CD14-positive monocyte (primary cell): ENCODE measurements around the gene FOXA3. TPM values are rescaled to one million over a fixed set of nuclear protein-coding genes. Genes with fewer than 3 reads are reported as not detected.

Experiments used
- DNase-seq, 3 donors: peaks; one replicate each; pipeline ENCODE4 v3.0.0-alpha.2; 2011 to 2022
- H2AFZ ChIP-seq: 2 replicates; pipeline ENCODE4 v1.6.0; 2012; ENCODE audit warnings: mild to moderate bottlenecking, low read depth, low read length, inconsistent platforms; ENCODE audit not compliant: insufficient read depth, poor library complexity, severe bottlenecking
- H3K27ac ChIP-seq, 2 donors: 1 replicate in 1 of 2; 2 replicates in 1 of 2; pipeline ENCODE4 v1.5.1; 2012 to 2013; ENCODE audit warnings: low read length in 2 of 2, control low read depth in 1 of 2, inconsistent platforms in 1 of 2, low read depth in 1 of 2, mild to moderate bottlenecking in 1 of 2
- H3K27me3 ChIP-seq, 2 donors: one replicate each; pipeline versions ENCODE4 v1.6.0 to v1.6.1; 2011 to 2013; ENCODE audit warnings: low read length in 2 of 2; ENCODE audit not compliant: control insufficient read depth in 2 of 2, insufficient read depth in 2 of 2
- H3K36me3 ChIP-seq, 2 donors: replicated peaks in 1 of 2; 1 replicate in 1 of 2; 2 replicates in 1 of 2; pipeline versions ENCODE4 v1.5.1 to v1.6.1; 2012 to 2013; ENCODE audit warnings: low read length in 2 of 2, control low read depth in 1 of 2, inconsistent platforms in 1 of 2, mild to moderate bottlenecking in 1 of 2; ENCODE audit not compliant: insufficient read depth in 2 of 2, control insufficient read depth in 1 of 2
- H3K4me1 ChIP-seq, 2 donors: 1 replicate in 1 of 2; 2 replicates in 1 of 2; pipeline versions ENCODE4 v1.5.1 to v1.6.1; 2012 to 2013; ENCODE audit warnings: low read length in 2 of 2, control low read depth in 1 of 2, inconsistent platforms in 1 of 2, mild to moderate bottlenecking in 1 of 2, moderate library complexity in 1 of 2; ENCODE audit not compliant: insufficient read depth in 2 of 2, control insufficient read depth in 1 of 2
- H3K4me2 ChIP-seq: replicated peaks from 2 replicates; pipeline ENCODE3; 2012; ENCODE audit warnings: low read length, moderate library complexity, mild to moderate bottlenecking; ENCODE audit not compliant: poor library complexity, severe bottlenecking; ENCODE audit errors: extremely low read depth
- H3K4me3 ChIP-seq, 3 experiments: fragments of 200-600 bp in 1 of 3; sonication (generic) in 1 of 3; replicated peaks in 1 of 3; 1 replicate in 2 of 3; 2 replicates in 1 of 3; pipeline ENCODE4 v1.5.1; 2011 to 2013; ENCODE audit warnings: low read length in 3 of 3, mild to moderate bottlenecking in 3 of 3, control low read depth in 2 of 3, low read depth in 2 of 3, inconsistent platforms in 1 of 3, moderate library complexity in 1 of 3
- H3K79me2 ChIP-seq: 2 replicates; pipeline ENCODE4 v1.6.0; 2012; ENCODE audit warnings: mild to moderate bottlenecking, control low read depth, inconsistent platforms, low read length, moderate library complexity; ENCODE audit not compliant: insufficient read depth
- H3K9ac ChIP-seq: 2 replicates; pipeline ENCODE4 v1.6.0; 2017; ENCODE audit warnings: low read length, mild to moderate bottlenecking; ENCODE audit not compliant: insufficient read depth, poor library complexity, severe bottlenecking
- H3K9me3 ChIP-seq, 2 donors: replicated peaks in 1 of 2; 1 replicate in 1 of 2; 2 replicates in 1 of 2; pipeline versions ENCODE4 v1.5.1 to v1.6.1; 2012 to 2013; ENCODE audit warnings: low read length in 2 of 2, control low read depth in 1 of 2; ENCODE audit not compliant: control insufficient read depth in 1 of 2, insufficient read depth in 1 of 2
- H4K20me1 ChIP-seq: 2 replicates; pipeline ENCODE4 v1.6.0; 2012; ENCODE audit warnings: mild to moderate bottlenecking, low read length, control low read depth, moderate library complexity; ENCODE audit not compliant: insufficient read depth
- H3K27ac Mint-ChIP-seq, 7 donors: one replicate each; pipeline ENCODE4 v1.8.0; 2020; ENCODE audit warnings: mild to moderate bottlenecking in 7 of 7, mixed read lengths in 7 of 7, moderate library complexity in 6 of 7, inconsistent platforms in 2 of 7
- H3K27me3 Mint-ChIP-seq, 3 donors: one replicate each; pipeline ENCODE4 v1.8.0; 2021 to 2022; ENCODE audit warnings: low read depth in 3 of 3, mild to moderate bottlenecking in 3 of 3, mixed read lengths in 3 of 3, moderate library complexity in 3 of 3, inconsistent platforms in 1 of 3
- H3K36me3 Mint-ChIP-seq, 2 donors: one replicate each; pipeline ENCODE4 v1.8.0; 2020; ENCODE audit warnings: mixed read lengths in 2 of 2, inconsistent platforms in 1 of 2, mild to moderate bottlenecking in 1 of 2
- H3K4me1 Mint-ChIP-seq: one replicate; pipeline ENCODE4 v1.8.0; 2020; ENCODE audit warnings: mild to moderate bottlenecking, mixed read lengths
- H3K4me3 Mint-ChIP-seq, 2 donors: one replicate each; pipeline ENCODE4 v1.8.0; 2020; ENCODE audit warnings: mild to moderate bottlenecking in 2 of 2, mixed read lengths in 2 of 2, moderate library complexity in 1 of 2
- H3K9me3 Mint-ChIP-seq, 7 donors: one replicate each; pipeline ENCODE4 v1.8.0; 2020 to 2022; ENCODE audit warnings: mixed read lengths in 7 of 7, mild to moderate bottlenecking in 6 of 7, moderate library complexity in 6 of 7, inconsistent platforms in 2 of 7
- CTCF ChIP-seq: fragments of 200-600 bp; IDR thresholded peaks from one replicate; pipeline ENCODE4 v1.8.0; 2022; ENCODE audit warnings: antibody characterized with exemption, mild to moderate bottlenecking
- WGBS: methylation state at CpG from one replicate; pipeline ENCODE4 v1.1.5; 2013; ENCODE audit warnings: missing lambda C conversion rate; ENCODE audit not compliant: insufficient coverage; 5-methylcytosine and 5-hydroxymethylcytosine counted together
- intact Hi-C, 2 donors: fragments of 100-400 bp; cut with micrococcal nuclease; formaldehyde crosslinking; loops; one replicate each; pipeline versions ENCODE4 v1.15.0 to v1.15.1; 2023
- polyA plus RNA-seq, 3 donors: library from polyadenylated mRNA; depleted of rRNA in 1 of 3; unstranded in 2 of 3; stranded (reverse) in 1 of 3; fragments of 300-500 nt in 2 of 3; fragments of >200 nt in 1 of 3; fragmentation: Illumina TruSeq in 2 of 3; gene quantifications; 1 replicate in 2 of 3; 2 replicates in 1 of 3; pipeline ENCODE4 v1.2.3, GENCODE V29; 2012 to 2021

The FOXA3 gene
- polyA plus RNA-seq, 3 donors, result not detected

DNA sequence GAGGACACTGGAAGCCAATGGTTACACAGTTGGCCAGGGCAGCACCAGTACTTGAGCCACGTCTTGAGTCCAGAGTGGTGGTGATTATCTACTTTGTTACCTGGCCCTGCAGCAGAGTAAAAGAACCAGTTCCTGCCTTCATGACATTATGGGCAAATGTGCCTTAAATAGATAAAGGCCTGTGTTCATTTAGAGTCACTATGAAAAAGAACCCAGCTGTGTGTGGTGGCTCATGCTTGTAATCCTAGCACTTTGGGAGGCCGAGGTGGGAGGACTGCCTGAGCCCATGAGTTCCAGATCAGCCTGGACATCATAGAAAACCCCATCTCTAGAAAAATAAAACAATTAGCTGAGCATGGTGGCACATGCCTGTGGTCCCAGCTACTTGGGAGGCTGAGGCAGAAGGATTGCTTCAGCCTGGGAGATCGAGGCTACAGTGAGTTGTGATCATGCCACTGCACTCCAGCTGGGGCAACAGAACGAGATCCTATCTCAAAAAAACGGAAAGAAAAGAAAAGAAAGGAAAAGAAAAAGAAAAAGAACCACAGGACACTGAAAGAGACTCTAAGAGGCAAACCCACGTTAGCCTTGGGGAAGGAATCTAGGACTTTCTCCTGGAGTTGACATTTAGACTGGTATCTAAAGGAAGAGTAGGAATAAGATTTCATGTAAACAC, 25.2 kb downstream of the FOXA3 start:
- Mint-ChIP-seq H3K9me3 (no peaks in the 10 kb centered on the region), H3K4me3 (no peak overlapping the region), H3K27me3 (no peaks in the 10 kb centered on the region), H3K36me3 (peaks cover 9 to 27% of the 10 kb centered on the region in 2 donors), H3K4me1 (peaks cover 21% of the 10 kb centered on the region), H3K27ac (no peak overlapping the region)
- H3K9me3 ChIP-seq, result no peaks in the 10 kb centered on the region
- no peak overlapping the region for H3K9ac ChIP-seq
- no peak for DNase-seq
- TF ChIP-seq CTCF, result no peak
- H3K4me2 ChIP-seq, result no peak overlapping the region
- intact Hi-C loops, result loop anchor here in 1 of 2 donors (5.0 kb wide), 1 partner anchor 157 kb away; the partner anchor contains the start of genes FBXO46 and MEIOSIN
- peaks cover 6% of the 10 kb centered on the region in 2 donors for H3K36me3 ChIP-seq
- peaks cover 9% of the 10 kb centered on the region for H3K79me2 ChIP-seq
- H3K4me1 ChIP-seq, result peaks cover 25 to 32% of the 10 kb centered on the region in 2 donors
- no peak overlapping the region for H2AFZ ChIP-seq
- H3K4me3 ChIP-seq, result no peak overlapping the region
- 89% methylated on average over 3 of the region's 6 CpGs for WGBS
- H4K20me1 ChIP-seq, result peaks cover 13% of the 10 kb centered on the region
- H3K27ac ChIP-seq, result no peak overlapping the region
- H3K27me3 ChIP-seq, result no peaks in the 10 kb centered on the region

GRCh38 chr19:45890877-45891276, 26.8 kb downstream of the FOXA3 start:
- Histone ChIP-seq H3K36me3 (peaks cover 15 to 17% of the 10 kb centered on the region in 2 donors), H3K79me2 (no peaks in the 10 kb centered on the region), H4K20me1 (peaks cover 4% of the 10 kb centered on the region), H3K4me1 (peaks cover 19% of the 10 kb centered on the region in 2 donors), H3K27ac (no peak overlapping the region), H3K4me2 (no peak overlapping the region), H3K27me3 (no peaks in the 10 kb centered on the region), H2AFZ (no peak overlapping the region), H3K9ac (no peak overlapping the region), H3K4me3 (no peak overlapping the region), H3K9me3 (no peaks in the 10 kb centered on the region)
- no peak for DNase-seq
- TF ChIP-seq CTCF, result no peak
- Mint-ChIP-seq H3K9me3 (no peaks in the 10 kb centered on the region), H3K27me3 (no peaks in the 10 kb centered on the region), H3K27ac (no peak overlapping the region), H3K36me3 (peaks cover 20 to 41% of the 10 kb centered on the region in 2 donors), H3K4me3 (no peak overlapping the region), H3K4me1 (peaks cover 16% of the 10 kb centered on the region)
- 89% methylated on average over 9 of the region's 17 CpGs for WGBS
- intact Hi-C loops, result no loop called here
